ENCODE data around the gene NUP133.
"Not testable (repeated sequence)": the region's sequence is repeated elsewhere in the genome, so short reads cannot be mapped to it uniquely, and the experiment has no call there.

The NUP133 gene

GRCh38 chr1:229507951-229508822 is at the start of gene NUP133:
NUP133 (minus strand) TSS chr1:229508341; CDS start chr1:229508249, 92 bp downstream.
- DNase-seq (ENCODE audit: low read depth in 3 of 3) = peak; percentile 99 to 100 (median 99)

GRCh38 chr1:229557200-229557850 is 49.2 kb upstream of the NUP133 start:
- DNase-seq (ENCODE audit: low read depth in 3 of 3) = no peak

GRCh38 chr1:229554886-229555621 is 46.9 kb upstream of the NUP133 start:
- DNase-seq (ENCODE audit: low read depth in 3 of 3) = no peak

- DNase-seq (ENCODE audit: low read depth in 3 of 3) = no peak
Measured at GRCh38 chr1:229553621-229554130, 45.5 kb upstream of the NUP133 start.

- DNase-seq (ENCODE audit: low read depth in 3 of 3) = no peak
Measured at GRCh38 chr1:229552732-229553131, 44.6 kb upstream of the NUP133 start.

GRCh38 chr1:229550812-229551567 is 42.8 kb upstream of the NUP133 start:
- DNase-seq (ENCODE audit: low read depth in 3 of 3) = no peak

- no peak for DNase-seq (ENCODE audit: low read depth in 3 of 3)
Measured at GRCh38 chr1:229547542-229547941, 39.4 kb upstream of the NUP133 start.

- no peak for DNase-seq (ENCODE audit: low read depth in 3 of 3)
Measured at GRCh38 chr1:229544587-229544986, 36.4 kb upstream of the NUP133 start.

- no peak for DNase-seq (ENCODE audit: low read depth in 3 of 3)
Measured at GRCh38 chr1:229539863-229540506, 31.8 kb upstream of the NUP133 start.

- no peak for DNase-seq (ENCODE audit: low read depth in 3 of 3)
Measured at GRCh38 chr1:229538945-229539344, 30.8 kb upstream of the NUP133 start.

GRCh38 chr1:229537894-229538293 is 29.8 kb upstream of the NUP133 start:
- DNase-seq (ENCODE audit: low read depth in 3 of 3) = no peak

- DNase-seq (ENCODE audit: low read depth in 3 of 3) = no peak
Measured at GRCh38 chr1:229536982-229537381, 28.8 kb upstream of the NUP133 start.

GRCh38 chr1:229535230-229535629 is 27.1 kb upstream of the NUP133 start:
- DNase-seq (ENCODE audit: low read depth in 3 of 3) = no peak

- DNase-seq (ENCODE audit: low read depth in 3 of 3) = no peak
Measured at GRCh38 chr1:229531326-229531725, 23.2 kb upstream of the NUP133 start.

GRCh38 chr1:229529639-229530038 is 21.5 kb upstream of the NUP133 start:
- DNase-seq (ENCODE audit: low read depth in 3 of 3) = no peak

- DNase-seq (ENCODE audit: low read depth in 3 of 3) = no peak
Measured at GRCh38 chr1:229526695-229527094, 18.6 kb upstream of the NUP133 start.

- DNase-seq (ENCODE audit: low read depth in 3 of 3) = no peak
Measured at GRCh38 chr1:229523052-229523451, 14.9 kb upstream of the NUP133 start.

- DNase-seq (ENCODE audit: low read depth in 3 of 3) = peak; percentile 22 to 45 (median 39)
Measured at GRCh38 chr1:229514578-229515275, 6.6 kb upstream of the NUP133 start.

- DNase-seq (ENCODE audit: low read depth in 3 of 3) = not testable (repeated sequence)
Measured at GRCh38 chr1:229511625-229512024, 3.5 kb upstream of the NUP133 start.

GRCh38 chr1:229511201-229511600 is 3.1 kb upstream of the NUP133 start:
- not testable (repeated sequence) for DNase-seq (ENCODE audit: low read depth in 3 of 3)

All from stimulated activated CD4-positive, alpha-beta T cell treated with anti-CD3 and anti-CD28 coated beads, TNF-alpha, amount 100 ng/mL, for 24 hours (primary cell).